Cerebellar cortex (tissue), 1 donor: ENCODE results near the gene NOTCH2NLA.
"Not testable (repeated sequence)": the region's sequence is repeated elsewhere in the genome, so short reads cannot be mapped to it uniquely, and the experiment has no call there.

Source experiments
- DNase-seq: peaks from one replicate; pipeline ENCODE4 v3.0.0-alpha.2; 2015; ENCODE audit warnings: low spot score

The NOTCH2NLA gene

DNA sequence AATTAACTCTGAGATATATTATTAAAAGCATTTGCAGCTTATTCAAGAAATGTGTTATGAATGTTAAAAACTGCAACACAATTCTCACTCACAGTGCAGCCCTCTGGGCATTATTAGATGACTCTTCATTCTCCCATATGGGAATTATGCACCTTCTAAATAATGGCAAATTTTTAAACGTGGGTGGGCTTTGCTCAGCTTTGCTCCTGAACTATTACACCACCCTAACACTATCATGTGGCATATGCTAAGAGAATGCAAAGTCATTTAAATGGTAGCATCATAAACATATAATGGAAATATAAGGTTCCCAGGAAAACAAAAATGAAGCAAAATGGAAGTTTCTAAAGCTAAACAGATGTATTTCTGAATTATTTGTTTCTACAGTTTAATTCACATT, 61.5 kb downstream of the NOTCH2NLA start:
- DNase-seq, result not testable (repeated sequence)

DNA sequence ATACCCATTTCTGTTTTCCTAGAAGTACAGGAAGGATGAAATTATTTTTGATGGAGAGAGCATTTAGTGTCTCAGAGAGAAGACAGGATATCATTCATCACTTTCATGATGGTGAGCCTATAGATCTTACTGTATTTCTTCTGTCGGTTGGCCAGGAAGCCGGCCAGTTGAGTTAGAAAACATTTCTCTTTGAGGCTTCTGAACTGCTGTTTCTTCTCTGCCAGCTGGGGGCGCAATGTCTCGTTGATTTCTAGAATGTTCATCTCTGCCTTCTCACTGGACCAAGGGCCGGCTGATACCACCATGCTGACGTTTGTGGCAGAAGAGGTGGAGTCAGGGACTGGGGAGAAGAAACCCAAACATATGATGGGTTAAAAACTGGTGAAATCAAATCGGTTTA, 84.4 kb downstream of the NOTCH2NLA start, which contains the start of gene NBPF10:
TSS of gene NBPF10 (minus strand) at position 340 of the 400 bp plus-strand sequence. CDS start at position 305, 35 bp downstream.
- not testable (repeated sequence) for DNase-seq
